Stimulated activated CD8-positive, alpha-beta memory T cell treated with anti-CD3 and anti-CD28 coated beads, Interleukin-4, amount 100 ng/mL, for 48 hours (primary cell): ENCODE data around the gene HDAC9.
"Not testable (repeated sequence)": the region's sequence is repeated elsewhere in the genome, so short reads cannot be mapped to it uniquely, and the experiment has no call there.

Source experiments
- DNase-seq: peaks from one replicate; pipeline ENCODE4 v3.0.0-alpha.2; 2020

The HDAC9 gene

GRCh38 chr7:18903695-18904094 is 408.1 kb downstream of the HDAC9 start:
- DNase-seq, result no peak

DNA sequence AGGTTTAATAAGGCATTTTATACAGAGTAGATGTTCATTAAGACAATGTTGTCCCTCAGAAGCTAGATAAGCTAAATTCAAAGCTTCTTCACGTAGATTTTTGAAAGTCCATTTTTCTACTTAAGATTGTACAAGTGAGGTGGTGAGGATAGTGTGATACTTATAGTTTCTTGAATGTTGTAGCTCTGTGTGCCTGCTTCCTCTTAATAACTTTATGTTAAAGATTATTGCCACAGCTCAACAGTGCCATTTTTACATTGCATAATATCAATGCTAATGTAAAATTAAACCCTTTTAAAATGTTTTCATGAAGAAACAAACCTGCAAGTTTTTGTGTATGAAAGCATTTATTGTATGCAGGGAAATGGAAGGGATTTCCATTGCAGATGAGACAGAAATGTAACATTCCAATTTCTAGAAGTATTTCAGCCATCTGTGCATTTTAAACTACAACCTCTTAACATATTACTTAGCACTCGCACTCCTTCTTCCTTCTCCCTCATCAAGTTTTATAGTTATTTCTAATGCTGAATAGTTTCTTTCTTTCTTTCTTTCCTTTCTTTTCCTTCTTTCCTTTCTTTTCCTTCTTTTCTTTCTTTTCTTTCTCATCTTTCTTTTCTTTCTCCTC is 409.9 kb downstream of the HDAC9 start:
- DNase-seq, result no peak

DNA sequence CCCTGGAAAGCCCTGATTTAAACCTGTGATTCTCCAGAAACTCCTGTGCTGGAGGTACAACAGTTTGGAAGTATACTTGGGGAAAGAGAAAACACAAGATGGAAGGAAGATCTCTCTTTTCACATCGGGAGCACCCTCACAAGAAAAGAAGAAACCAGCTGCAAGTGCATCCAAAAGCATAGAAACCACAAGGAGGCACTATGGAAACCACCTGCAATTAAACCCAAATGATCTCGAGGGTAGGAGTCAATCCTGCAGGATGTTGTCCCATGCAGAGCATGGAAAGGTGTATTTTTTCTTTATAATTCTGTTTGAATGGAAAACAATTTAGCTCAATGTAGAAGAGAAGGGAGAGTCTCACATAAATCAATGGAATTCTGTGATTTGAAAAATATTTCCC is 411.4 kb downstream of the HDAC9 start:
- DNase-seq, result no peak

- DNase-seq, result no peak
These were observed 417.6 kb downstream of the HDAC9 start for GRCh38 chr7:18913106-18913505.

DNA sequence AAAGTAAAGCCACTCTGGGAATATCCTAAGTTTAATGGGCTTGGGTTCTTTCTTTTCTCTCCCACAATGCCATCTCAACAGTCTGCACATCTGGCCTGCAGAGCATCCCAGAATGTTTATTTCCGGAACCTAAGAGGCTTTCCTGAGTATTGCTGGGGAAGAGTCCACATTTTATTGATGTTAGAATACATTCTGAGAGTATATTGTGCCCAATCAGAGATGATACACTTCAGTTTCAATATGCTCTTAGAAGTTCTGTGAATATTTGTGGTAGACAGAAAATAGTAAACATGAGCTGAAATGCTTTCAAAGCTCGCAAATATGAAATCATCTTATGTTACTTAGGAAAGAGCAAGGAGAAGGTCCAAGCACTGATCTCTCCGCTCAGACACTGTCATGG is 421.3 kb downstream of the HDAC9 start:
- no peak for DNase-seq

DNA sequence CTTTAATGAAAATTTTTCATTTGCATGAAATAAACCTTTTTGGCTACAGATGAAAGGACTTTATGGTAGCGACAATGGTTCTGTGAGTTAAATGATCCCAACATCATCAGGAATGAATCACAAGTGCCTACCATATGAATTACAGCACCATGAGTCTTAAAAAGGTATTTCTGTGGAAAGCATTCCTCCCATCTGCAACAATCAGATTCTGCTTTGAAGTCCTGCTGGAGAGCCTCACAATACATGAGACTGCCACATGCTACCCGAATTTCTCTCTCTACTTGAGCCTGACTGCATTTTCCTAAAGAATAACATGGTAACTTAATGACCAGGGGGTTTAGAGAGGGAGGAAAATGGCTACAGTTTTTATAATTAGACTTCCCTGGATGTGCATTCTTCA is 431.6 kb downstream of the HDAC9 start:
- DNase-seq, result no peak

DNA sequence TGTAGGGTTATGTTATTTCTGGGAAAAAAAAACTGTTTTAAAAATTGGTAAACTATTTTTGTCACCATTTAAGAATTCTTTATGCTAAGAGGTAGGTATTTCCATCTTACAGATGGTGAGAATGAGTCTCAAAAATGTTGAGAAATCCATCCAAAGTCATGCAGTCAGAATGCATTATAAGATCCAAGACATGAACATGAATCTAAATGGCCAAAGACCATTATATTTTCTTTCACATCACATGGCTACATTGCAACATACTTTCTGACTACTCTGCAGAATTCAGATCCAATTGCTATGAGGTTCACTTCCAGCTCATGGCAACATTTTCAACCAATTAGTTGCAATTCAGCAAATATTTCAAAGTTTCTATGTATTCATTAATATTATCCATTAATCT is 440.7 kb downstream of the HDAC9 start:
- DNase-seq, result no peak

- no peak for DNase-seq
These were observed 444.4 kb downstream of the HDAC9 start for GRCh38 chr7:18939771-18940592.

DNA sequence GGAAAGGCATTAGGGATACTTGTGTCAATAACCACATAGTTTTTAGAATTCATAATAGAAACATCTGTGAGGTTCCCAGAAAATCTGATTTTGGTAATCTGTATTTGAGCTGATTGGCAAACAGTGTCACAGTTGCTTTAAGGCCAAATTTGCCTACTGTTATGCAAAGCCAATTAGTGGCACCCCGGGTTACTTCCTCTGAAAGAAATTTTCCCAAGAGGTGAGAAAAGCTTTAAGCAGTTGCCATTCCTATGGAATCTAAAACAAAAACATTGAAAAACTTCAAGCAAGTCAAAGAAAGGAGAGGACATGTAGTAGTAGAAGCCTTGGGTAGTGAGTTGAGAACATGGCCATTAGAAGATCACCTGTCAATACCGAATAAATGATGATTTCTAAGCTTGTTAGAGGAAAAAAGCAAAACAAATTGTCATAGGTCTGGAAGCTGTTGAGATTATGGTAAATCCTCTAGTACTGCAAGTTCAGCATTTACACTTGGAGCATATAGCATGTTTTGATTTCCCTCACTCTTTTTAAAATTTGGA is 445.1 kb downstream of the HDAC9 start:
- no peak for DNase-seq

GRCh38 chr7:18941207-18941606 is 445.7 kb downstream of the HDAC9 start:
- no peak for DNase-seq

DNA sequence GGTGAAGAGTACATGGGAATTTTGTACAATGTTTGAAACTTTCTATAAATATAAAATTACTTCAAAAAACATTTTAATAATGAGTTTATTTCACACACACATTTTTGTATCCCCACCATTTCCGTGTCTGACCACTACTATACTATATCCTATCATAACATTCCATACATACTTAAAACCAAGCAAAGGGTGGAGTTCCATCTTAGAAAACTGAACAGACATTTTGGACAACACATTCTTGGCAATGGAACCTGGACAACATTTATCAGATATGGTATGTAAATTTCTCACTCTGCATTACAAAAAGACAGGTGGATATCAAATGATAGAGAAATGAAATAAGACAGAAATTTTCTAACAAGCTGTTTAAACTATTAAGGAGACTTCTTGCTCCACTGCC is 453.0 kb downstream of the HDAC9 start:
- no peak for DNase-seq

GRCh38 chr7:18952846-18953245 is 457.3 kb downstream of the HDAC9 start:
- DNase-seq, result no peak

DNA sequence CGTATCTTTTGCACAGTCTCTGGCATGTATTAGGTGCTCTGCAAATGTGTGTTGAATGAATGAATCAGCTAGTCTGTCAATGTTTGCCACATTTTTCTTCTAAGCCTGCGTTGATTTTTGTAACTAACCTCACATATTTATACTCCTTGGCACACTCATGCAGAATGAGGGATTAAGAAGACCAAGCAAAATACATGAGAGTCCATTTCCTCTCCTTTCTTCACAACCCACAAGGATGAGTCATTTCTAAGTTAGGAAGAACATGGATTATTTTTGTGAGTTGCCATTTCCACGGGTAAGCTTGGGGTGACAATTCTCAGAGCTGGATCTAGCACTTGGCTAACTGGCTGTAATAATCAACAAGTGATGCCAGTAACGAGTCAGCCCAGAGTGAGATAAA is 463.1 kb downstream of the HDAC9 start:
- DNase-seq, result no peak

GRCh38 chr7:18960725-18961124 is 465.2 kb downstream of the HDAC9 start:
- DNase-seq, result no peak

DNA sequence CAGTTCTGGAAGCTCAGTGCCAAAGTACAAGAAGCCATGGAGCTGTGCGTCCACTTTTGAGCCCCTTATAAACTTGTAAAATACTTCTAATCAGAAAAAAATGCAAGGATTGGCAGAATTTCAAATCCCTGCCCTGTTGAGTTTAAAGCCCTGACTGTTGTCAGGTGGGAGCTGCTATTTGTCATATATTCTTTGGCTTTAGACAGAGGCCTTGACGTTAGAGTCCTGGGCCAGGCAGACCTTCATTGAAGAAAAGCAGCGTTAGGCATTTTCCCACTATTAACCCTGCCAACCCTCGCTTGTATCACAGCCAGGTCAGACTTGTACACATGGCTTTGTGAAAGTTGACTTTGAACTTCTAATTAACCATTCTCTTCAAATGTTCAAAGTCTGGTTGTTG is 466.5 kb downstream of the HDAC9 start:
- no peak for DNase-seq

- no peak for DNase-seq
These were observed 470.1 kb downstream of the HDAC9 start for GRCh38 chr7:18965657-18966056.

DNA sequence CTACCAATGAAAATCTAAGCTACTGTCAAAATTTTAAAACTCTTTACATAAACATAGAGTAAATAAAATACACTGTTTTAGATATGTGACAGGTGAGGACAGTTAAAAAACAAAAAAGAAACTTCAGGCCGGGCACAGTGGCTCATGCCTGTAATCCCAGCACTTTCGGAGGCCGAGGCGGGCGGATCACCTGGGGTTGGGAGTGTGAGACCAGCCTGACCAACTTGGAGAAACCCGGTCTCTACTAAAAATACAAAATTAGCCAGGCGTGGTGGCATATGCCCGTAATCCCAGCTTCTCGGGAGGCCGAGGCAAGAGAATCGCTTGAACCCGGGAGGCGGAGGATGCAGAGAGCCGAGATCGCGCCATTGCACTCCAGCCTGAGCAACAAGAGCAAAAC is 472.2 kb downstream of the HDAC9 start:
- DNase-seq, result not testable (repeated sequence)

DNA sequence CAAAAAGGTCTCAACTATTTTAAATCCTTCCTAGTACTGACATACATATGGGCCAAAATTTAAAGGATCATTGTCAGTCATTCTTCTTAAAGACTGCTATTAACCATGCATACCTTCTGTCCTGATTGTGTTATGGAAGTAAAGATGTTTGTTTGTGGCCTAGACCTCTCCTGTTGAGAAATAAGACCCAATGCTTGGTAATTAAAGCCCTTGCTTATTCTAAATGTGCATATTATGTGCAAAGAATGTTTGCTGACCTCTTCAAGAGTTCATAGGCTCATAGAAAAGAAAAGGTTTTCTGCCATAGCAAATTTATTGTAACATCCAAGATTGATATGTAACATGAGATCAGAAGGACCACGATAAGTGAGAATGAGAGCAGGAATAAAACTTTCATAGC is 476.3 kb downstream of the HDAC9 start:
- no peak for DNase-seq

GRCh38 chr7:18974803-18975202 is 479.3 kb downstream of the HDAC9 start:
- DNase-seq, result no peak

DNA sequence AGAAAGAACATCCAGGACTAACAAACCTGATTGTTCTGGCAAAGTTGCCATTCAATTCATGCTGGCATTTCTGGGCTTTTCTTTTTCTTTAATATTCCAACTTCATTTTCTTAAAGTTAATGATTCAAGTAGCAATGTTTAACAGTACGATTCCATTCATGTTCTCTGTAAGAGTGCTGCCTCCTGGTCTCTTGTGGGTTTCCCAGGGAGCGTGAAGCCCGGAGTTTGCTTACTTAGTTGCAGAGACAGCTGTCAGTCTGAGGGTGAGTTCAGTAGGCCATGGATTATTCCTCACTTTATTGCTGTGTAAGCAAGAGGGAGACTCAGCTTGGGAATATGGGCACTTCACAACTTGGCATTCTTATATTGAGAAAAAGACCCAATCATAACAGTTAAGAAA is 479.7 kb downstream of the HDAC9 start:
- DNase-seq, result no peak

- no peak for DNase-seq
These were observed 480.2 kb downstream of the HDAC9 start for GRCh38 chr7:18975689-18976280.

DNA sequence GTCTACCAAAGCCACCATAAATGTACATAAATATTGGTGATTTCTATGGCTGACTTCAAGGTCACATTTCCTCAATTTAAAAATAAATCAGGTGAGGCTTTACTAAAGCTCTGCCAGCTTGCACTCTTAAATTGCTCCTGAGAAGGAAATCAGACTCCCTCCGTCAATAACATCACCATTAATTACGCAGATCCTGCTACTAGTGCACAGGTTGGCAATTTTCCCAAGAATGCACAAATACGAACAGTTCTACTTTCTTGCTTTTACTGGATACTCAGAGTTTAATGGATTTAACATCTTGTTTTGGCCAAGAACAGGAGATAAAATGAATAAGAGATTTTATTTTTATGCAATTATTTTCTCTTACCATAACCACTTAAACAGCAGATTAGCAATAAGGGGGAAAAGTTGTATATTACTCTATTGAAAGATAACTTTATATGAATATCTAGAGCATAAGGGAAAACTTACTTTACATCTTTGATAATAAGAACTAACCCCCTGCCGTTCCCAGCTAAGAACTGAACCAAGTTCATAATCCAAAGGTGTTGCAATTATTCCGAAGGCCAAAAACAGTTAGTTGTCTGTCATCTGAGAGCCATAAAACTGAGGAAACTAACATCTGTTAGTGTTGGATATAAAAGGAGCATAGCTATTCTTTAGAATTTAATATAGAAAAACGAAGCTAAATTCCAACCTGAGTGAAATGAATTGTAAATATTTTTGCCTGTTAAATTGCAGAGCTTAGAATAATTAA is 481.3 kb downstream of the HDAC9 start:
- no peak for DNase-seq

DNA sequence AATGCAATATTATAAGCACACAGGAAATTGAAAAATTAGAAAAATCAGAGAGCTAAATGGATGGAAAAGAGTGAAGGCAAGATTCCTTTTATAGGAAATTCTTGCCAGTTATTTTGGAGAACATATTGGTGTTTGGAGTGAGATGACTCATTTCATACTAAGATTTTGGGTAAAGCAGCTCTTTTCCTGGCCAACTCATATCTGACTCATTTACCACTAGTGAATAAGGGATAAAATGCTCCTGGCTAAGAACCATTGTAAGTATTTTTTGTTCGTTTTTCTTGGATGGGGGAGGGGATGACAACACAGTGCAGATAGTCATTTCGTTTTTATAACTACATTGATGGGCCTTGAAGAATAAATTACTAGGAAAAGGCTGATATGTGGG is 482.6 kb downstream of the HDAC9 start:
- DNase-seq, result no peak
